ENCODE results near the gene TMEM82.
A peak's percentile ranks its signal among the peaks of the same experiment; 100 is the strongest.

Gene TMEM82

DNA sequence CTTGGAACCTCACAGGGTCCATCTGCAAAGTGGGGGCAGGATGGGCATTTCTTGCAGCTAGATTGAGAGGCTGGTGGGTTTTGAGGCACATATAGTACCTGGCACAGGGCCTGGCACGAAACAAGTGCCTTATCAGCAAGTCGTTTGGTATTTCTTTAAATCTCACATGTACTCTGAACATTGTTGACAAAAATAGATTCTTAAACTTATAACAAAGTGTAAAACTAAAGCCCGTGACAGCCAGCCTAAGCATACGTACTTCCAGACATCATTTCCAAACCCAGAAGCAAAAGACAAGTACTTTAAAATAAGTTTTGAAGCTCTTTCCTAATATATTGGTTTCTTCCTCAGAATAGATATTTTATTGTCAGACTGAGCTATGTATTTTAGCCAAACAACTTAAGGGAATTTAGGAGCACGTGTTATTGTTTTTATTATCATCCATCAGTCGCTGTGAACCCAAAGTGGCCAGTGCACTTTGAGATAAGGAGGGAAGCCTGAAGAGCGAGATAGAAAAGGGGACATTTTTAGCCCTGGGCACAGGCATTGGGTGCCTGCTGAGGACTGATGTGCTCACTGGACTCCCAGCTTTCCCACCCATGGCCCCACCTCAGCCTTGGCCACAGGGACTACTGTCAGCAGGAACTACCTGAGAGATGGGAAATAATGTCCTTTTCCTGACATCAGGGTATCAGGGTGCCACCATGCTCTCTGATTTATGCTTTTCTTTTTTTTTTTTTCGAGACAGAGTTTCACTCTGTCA, 19.2 kb downstream of the TMEM82 start:
- H3K4me3 ChIP-seq (ENCODE audit: low read depth, low read length): no peak overlapping the region
- H3K4me1 ChIP-seq (ENCODE audit: control insufficient read depth, insufficient read depth, low read length): peaks cover 7% of the 10 kb centered on the region; the same call in 1 of the 2 replicates
- H3K27ac ChIP-seq (ENCODE audit: extremely low read depth, low read depth, low read length): no peak overlapping the region
- ChIA-PET CTCF (interaction anchor here (0.6 to 1.3 kb wide), 4 partner anchors 20 to 216 kb away, joined by 3 to 10 read pairs (median 4); no protein-coding TSS in a partner anchor), POLR2A (interaction anchor here (0.6 kb wide), 1 partner anchor 532 kb away, joined by 3 read pairs; no protein-coding TSS in a partner anchor)
- peaks cover 0 to 23% of the 10 kb centered on the region in 2 experiments; a peak in 1 of 3 replicates for H3K36me3 ChIP-seq (ENCODE audit: control insufficient read depth in 2 of 2, insufficient read depth in 1 of 2, low read length in 2 of 2)
- TF ChIP-seq ZFP69B (tag by site-specific recombination; IDR thresholded peaks at IDR 0.05) (no peak), ZNF48 (tag by site-specific recombination; IDR thresholded peaks at IDR 0.05) (no peak), KLF10 (tag by site-specific recombination; IDR thresholded peaks at IDR 0.05) (no peak), FEZF1 (tag by site-specific recombination; IDR thresholded peaks at IDR 0.05) (peak; percentile 65), ZNF549 (tag by site-specific recombination; IDR thresholded peaks at IDR 0.05) (no peak), ZFHX2 (tag by site-specific recombination; conservative IDR thresholded peaks at IDR 0.05) (no peak), ZBTB17 (tag by site-specific recombination; IDR thresholded peaks at IDR 0.05) (no peak)
- no peaks in the 10 kb centered on the region for H3K9me3 ChIP-seq (ENCODE audit: control insufficient read depth, insufficient read depth, low read depth, low read length)

DNA sequence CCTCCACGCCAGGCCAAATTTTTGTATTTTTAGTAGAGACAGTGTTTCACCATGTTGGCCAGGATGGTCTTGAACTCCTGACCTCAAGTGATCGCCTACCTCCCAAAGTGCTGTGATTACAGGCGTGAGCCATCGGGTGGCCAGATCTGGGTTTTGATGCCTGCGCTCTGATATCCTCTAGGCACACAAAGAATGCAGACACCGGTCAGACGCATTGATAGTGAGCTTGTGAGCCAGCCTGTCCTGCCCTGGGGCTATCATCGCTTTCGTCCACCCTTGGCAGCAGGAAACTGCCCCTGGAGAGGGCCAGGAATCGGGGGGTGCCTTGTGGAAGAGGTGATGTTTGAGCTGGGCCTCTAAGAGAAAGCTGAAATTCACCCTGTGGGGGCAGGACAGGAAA, 20.2 kb downstream of the TMEM82 start:
- Histone ChIP-seq H3K4me1 (ENCODE audit: control insufficient read depth, insufficient read depth, low read length) (peaks cover 7% of the 10 kb centered on the region; the same call in 1 of the 2 replicates), H3K9me3 (ENCODE audit: control insufficient read depth, insufficient read depth, low read depth, low read length) (no peaks in the 10 kb centered on the region), H3K4me3 (ENCODE audit: low read depth, low read length) (no peak overlapping the region), H3K36me3 (ENCODE audit: control insufficient read depth in 2 of 2, insufficient read depth in 1 of 2, low read length in 2 of 2) (peaks cover 0 to 29% of the 10 kb centered on the region in 2 experiments; a peak in 1 of 3 replicates), H3K27ac (ENCODE audit: extremely low read depth, low read depth, low read length) (no peak overlapping the region)
- POLR2A ChIA-PET: interaction anchor here (0.7 kb wide), 1 partner anchor 21 kb away, joined by 4 read pairs; no protein-coding TSS in a partner anchor
- CTCF ChIA-PET: interaction anchor here (0.6 to 0.7 kb wide), 3 partner anchors 140 to 440 kb away, joined by 3 to 4 read pairs (median 3); no protein-coding TSS in a partner anchor
- TF ChIP-seq ZNF555 (tag by site-specific recombination; conservative IDR thresholded peaks at IDR 0.05) (no peak), ZNF324 (tag by site-specific recombination; IDR thresholded peaks at IDR 0.05) (no peak), ZNF223 (tag by site-specific recombination; IDR thresholded peaks at IDR 0.05) (no peak), HOXD13 (CRISPR knock-in tag; IDR thresholded peaks at IDR 0.05; ENCODE audit: borderline replicate concordance) (no peak), ZNF600 (tag by site-specific recombination; IDR thresholded peaks at IDR 0.05) (no peak), ZNF658 (tag by site-specific recombination; IDR thresholded peaks at IDR 0.05) (no peak), GLIS1 (tag by site-specific recombination; IDR thresholded peaks at IDR 0.05) (no peak), ZBTB17 (tag by site-specific recombination; IDR thresholded peaks at IDR 0.05) (peak; percentile 14; the same call in 1 of the 2 replicates)

DNA sequence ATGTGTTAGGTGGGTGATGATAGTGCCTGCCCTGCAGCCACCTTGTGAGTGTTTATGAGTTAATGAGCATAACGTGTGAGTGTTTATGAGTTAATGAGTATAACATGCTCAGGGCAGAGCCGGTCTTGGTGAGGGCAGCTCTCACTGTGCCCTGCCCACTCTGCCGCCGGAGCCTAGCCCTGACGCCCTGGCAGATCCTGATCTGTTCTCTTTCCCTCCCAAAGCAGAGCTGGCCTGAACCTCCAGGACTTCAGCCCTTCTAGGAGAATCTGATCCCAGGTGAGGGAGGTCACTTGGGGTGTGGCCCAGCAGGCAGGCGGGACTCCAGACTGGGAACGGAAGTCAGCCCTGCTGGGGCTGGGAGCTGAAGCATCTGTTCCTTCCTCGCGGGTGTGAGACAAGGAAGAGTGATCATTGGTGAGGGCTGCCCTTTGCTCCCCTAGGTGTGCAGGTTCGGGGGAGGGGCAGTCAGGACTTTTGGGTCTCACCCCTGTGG, 22.0 kb downstream of the TMEM82 start:
- ChIA-PET POLR2A (no interaction called here), CTCF (interaction anchor here (0.5 kb wide), 1 partner anchor 21 kb away, joined by 4 read pairs; no protein-coding TSS in a partner anchor)
- no peak overlapping the region for H3K4me3 ChIP-seq (ENCODE audit: low read depth, low read length)
- H3K4me1 ChIP-seq (ENCODE audit: control insufficient read depth, insufficient read depth, low read length): peaks cover 4% of the 10 kb centered on the region; the same call in 1 of the 2 replicates
- H3K27ac ChIP-seq (ENCODE audit: extremely low read depth, low read depth, low read length): no peak overlapping the region
- H3K9me3 ChIP-seq (ENCODE audit: control insufficient read depth, insufficient read depth, low read depth, low read length): no peaks in the 10 kb centered on the region
- peaks cover 4 to 45% of the 10 kb centered on the region in 2 experiments; a peak in 2 of 3 replicates for H3K36me3 ChIP-seq (ENCODE audit: control insufficient read depth in 2 of 2, insufficient read depth in 1 of 2, low read length in 2 of 2)
- TF ChIP-seq ZNF155 (tag by site-specific recombination; IDR thresholded peaks at IDR 0.05) (no peak), ZNF121 (tag by site-specific recombination; IDR thresholded peaks at IDR 0.05) (no peak), ZBTB8A (tag by site-specific recombination; IDR thresholded peaks at IDR 0.05) (no peak), ZNF561 (tag by site-specific recombination; IDR thresholded peaks at IDR 0.05; ENCODE audit: borderline replicate concordance) (no peak), ZNF600 (tag by site-specific recombination; IDR thresholded peaks at IDR 0.05) (0 out of 2 replicates have a peak, but pooled peaks have one; percentile 53), ZIC2 (tag by site-specific recombination; IDR thresholded peaks at IDR 0.05) (peak; percentile 72), ZFP37 (tag by site-specific recombination; IDR thresholded peaks at IDR 0.05) (no peak), SP2 (tag by site-specific recombination; IDR thresholded peaks at IDR 0.05) (0 out of 2 replicates have a peak, but pooled peaks have one; percentile 15), ZNF785 (tag by site-specific recombination; IDR thresholded peaks at IDR 0.05) (no peak), ZNF555 (tag by site-specific recombination; conservative IDR thresholded peaks at IDR 0.05) (no peak), KLF1 (tag by site-specific recombination; IDR thresholded peaks at IDR 0.05) (0 out of 2 replicates have a peak, but pooled peaks have one; percentile 50), ZNF501 (tag by site-specific recombination; IDR thresholded peaks at IDR 0.05) (no peak), ZNF549 (tag by site-specific recombination; IDR thresholded peaks at IDR 0.05) (no peak)
- TF ChIP-seq, protein P1, sequence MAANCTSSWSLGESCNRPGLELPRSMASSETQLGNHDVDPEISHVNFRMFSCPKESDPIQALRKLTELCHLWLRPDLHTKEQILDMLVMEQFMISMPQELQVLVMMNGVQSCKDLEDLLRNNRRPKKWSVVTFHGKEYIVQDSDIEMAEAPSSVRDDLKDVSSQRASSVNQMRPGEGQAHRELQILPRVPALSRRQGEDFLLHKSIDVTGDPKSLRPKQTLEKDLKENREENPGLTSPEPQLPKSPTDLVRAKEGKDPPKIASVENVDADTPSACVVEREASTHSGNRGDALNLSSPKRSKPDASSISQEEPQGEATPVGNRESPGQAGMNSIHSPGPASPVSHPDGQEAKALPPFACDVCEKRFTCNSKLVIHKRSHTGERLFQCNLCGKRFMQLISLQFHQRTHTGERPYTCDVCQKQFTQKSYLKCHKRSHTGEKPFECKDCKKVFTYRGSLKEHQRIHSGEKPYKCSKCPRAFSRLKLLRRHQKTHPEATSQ (tag by site-specific recombination; IDR thresholded peaks at IDR 0.05): no peak
- TF ChIP-seq, protein P2, sequence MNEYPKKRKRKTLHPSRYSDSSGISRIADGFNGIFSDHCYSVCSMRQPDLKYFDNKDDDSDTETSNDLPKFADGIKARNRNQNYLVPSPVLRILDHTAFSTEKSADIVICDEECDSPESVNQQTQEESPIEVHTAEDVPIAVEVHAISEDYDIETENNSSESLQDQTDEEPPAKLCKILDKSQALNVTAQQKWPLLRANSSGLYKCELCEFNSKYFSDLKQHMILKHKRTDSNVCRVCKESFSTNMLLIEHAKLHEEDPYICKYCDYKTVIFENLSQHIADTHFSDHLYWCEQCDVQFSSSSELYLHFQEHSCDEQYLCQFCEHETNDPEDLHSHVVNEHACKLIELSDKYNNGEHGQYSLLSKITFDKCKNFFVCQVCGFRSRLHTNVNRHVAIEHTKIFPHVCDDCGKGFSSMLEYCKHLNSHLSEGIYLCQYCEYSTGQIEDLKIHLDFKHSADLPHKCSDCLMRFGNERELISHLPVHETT (tag by site-specific recombination; IDR thresholded peaks at IDR 0.05): no peak
- TF ChIP-seq, protein P3, sequence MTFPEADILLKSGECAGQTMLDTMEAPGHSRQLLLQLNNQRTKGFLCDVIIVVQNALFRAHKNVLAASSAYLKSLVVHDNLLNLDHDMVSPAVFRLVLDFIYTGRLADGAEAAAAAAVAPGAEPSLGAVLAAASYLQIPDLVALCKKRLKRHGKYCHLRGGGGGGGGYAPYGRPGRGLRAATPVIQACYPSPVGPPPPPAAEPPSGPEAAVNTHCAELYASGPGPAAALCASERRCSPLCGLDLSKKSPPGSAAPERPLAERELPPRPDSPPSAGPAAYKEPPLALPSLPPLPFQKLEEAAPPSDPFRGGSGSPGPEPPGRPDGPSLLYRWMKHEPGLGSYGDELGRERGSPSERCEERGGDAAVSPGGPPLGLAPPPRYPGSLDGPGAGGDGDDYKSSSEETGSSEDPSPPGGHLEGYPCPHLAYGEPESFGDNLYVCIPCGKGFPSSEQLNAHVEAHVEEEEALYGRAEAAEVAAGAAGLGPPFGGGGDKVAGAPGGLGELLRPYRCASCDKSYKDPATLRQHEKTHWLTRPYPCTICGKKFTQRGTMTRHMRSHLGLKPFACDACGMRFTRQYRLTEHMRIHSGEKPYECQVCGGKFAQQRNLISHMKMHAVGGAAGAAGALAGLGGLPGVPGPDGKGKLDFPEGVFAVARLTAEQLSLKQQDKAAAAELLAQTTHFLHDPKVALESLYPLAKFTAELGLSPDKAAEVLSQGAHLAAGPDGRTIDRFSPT (tag by site-specific recombination; IDR thresholded peaks at IDR 0.05): no peak
